HuH-7 (cell line): ENCODE results near the gene KCNH1.

ENCODE experiments used
- DNase-seq: peaks from one replicate; pipeline ENCODE4 v3.0.0; 2011; ENCODE audit warnings: low spot score

The KCNH1 gene

DNA sequence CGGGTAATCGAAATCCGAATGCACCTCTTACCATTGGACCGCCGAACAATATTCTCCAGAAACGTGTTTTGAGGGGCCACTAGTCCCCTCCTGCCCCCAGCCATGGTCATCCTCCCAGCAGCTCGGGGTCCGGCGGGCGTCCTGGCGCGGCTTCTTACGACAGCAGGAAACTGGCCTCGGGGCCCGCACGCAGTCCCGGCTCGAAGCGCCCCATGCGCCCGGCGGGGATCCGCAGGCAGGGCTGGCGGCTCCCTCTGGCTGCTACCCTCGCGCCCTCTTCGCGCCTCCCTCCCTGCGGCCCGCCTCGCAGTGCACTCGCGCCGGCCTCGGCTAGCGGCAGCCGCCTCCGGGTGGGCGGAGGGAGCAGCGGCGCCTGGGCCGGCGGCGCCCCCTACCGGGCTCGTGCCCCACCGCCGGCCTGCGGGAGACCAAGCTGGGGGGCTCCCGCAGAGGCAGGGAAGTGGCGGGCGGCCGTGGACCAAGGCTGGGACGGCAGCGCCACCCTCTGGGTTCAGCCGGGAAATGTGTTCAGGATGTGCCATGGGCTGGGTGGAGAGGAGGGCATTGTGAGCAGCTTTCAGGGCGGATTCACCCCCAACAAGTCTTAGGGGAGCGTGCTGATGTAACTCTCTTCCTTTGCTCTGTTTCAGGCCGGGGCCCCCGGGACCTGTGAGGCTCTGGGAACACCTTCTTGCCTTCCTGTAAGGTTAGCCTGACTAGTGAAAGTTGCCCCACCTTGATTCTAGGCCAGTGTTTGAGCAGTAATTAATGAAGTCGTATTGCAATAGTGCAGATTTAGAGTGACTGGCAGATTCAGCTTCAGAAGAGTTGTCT lies at the start of gene KCNH1:
Gene KCNH1 (minus strand): TSS at position 313 of the 834 bp plus-strand sequence. CDS start 203 bp downstream, at position 110.
- DNase-seq, result peak; percentile 85

- DNase-seq, result no peak
Measured at GRCh38 chr1:211182746-211183145, 48.8 kb upstream of the KCNH1 start.

DNA sequence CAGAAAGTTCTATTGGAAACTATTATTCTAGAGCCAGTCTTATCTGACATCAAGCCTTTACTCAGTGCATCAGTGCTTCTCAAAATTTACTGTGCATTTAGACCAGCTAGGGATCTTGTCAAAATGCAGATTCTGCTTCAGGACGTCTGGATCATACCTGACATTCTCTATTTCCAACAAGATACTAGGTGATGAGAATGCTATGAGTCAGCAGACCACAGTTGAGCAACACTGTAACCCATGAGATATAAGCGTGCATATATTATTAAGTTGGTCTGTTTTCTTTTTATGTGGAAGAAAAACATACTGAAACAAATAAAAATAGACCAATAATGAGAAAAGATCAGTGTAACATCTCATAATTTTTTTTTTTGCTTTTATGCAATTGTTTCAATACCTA lies 40.4 kb upstream of the KCNH1 start:
- DNase-seq, result no peak

DNA sequence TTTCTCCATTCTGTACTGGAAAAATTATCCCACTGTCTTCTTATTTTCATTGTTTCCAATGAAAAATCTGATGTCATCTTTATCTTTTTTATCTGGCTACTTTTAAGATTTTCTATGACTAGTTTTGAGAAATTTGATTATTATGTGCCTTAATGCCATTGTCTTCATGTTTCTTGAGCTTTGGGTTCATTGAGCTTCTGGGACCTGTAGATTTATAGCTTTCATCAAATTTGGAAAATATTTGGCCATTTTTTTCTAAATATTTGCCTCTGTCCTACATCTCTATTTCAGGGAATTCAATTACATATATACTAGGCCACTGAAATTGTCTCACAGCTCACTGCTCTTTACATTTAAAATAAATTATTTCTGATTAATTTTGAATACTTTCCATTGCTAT lies 38.7 kb upstream of the KCNH1 start:
- no peak for DNase-seq

DNA sequence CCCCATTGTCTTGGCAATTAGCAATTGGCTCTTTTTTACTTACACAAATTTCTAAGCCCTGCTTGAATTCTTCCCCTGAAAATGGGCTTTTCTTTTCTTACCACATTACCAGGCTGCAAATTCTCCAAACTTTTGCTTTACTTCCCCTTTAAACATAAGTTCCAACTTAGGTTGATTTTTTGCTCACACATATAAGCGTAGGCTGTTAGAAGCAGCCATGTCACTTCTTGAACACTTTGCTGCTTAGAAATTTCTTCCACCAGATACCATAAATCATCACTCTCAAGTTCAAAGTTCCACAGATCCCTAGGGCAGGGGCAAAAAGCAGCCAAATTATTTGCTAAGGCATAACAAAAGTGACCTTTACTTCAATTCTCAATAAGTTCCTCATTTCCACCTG lies 35.4 kb upstream of the KCNH1 start:
- DNase-seq, result no peak

DNA sequence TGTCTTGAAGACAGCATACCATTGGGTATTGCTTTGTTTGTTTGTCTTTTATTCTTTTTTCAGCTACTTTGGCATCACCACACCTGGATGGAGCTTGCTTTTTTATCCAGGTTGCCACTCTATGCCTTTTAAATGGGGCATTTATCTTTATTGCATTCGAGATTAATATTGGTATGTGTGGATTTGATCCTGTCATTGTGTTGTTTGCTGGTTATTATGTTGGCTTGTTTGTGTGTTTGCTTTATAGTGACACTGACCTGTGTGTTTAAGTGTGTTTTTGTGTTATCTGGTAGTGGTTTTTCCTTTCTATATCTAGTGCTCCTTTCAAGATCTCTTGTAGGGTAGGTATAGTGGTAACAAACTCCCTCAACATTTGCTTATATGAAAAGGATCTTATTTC lies 24.9 kb upstream of the KCNH1 start:
- no peak for DNase-seq

DNA sequence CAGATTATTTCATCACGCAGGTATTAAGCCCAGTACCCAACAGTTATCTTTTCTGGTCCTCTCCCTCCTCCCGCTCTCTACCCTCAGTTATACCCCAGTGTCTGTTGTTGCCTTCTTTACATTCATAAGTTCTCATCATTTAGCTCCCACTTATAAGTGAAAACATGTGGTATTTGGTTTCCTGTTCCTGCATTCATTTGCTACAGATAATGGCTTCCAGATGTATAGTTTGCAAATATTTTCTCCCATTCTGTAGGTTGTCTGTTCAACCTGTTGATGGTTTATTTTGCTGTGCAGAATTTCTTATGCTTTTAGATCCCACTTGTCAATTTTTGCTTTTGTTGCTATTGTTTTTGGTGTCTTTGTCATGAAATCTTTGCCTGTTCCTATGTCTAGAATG lies 21.1 kb upstream of the KCNH1 start:
- no peak for DNase-seq

DNA sequence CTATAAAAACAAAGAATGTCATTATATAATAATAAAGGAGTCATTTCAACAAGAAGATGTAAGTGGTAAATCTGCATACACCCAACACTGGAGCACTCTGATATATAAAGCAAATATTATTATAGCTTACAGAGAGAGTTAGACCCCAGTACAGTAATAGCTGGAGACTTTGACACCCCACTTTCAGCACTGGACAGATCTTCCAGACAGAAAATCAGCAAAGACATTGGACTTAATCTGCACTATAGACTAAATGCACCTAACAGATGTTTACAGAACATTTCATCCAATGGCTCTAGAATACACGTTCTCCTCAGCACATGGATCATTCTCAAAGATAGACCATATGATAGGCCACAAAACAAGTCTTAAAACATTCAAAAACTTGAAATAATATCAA lies 20.0 kb upstream of the KCNH1 start:
- DNase-seq, result no peak

- no peak for DNase-seq
Measured at GRCh38 chr1:211148366-211148765, 14.4 kb upstream of the KCNH1 start.

DNA sequence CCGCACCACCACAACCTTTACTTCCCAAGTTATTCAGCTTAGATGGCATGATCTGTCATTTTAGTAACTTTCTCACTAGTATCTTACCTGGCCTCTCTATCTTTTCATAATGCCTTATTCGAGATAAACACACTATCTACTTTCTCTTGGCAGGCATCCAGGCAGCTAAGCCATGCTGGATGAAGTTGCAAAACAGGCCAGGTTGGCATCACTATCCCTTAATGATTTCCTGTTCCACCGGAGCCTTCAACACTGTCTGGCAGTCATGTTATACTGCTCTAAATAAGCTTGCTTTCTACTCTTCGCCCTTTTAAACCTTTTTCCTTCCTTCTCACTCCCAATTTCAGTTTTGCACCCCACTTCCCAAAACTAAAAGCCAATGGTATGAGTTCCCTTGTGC lies 12.0 kb upstream of the KCNH1 start:
- no peak for DNase-seq

DNA sequence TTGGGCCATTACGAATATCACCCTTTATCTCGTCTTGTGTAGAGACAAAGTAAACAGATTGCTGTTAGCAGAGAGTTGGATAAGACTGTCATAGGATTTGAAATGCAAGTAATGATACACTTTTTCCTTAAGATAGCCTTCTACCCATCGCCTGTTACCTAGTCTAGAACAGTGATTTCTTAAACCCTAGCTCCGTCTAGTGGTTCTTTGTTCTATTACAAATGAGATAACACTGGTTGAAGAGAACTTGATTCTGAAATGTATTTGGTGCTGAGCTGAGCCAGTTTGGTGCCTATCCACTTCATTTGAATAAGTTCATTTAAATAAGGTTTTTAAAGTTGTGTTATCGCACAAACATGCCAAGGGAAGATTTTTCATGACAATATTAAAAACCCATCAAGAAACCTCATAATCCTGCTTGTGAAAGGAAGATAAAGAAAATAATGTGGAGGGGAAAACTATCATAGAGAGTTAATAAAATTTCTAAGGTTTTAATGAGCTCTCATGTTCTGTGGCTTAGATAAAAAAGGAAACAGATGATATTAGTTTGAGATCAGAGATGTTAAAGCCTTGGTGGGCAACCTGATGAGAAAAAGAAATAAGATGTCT lies 1.5 kb upstream of the KCNH1 start:
- peak; percentile 32 for DNase-seq

DNA sequence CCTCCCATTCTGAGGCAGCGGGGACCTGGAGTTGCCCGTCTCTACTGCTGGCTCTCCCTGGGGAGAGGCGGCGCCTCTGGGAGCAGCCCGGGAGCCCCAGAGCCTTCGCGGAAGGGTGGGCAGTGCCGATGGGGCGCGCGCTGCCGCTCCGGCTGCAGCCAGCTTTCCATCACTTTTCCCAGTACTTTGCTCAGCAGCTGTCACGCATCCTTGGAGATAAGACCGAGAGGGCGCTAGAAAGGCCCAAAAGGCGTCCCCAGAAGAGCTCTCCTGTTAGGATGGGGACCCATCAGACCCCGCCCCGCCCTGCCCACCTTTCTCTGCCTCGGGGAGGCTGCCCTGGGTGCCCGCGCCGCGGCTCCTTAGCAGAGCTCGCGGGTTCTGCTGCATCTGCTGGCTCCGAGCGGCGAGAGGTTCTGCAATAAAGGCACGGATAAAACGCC lies 534 bp downstream of the KCNH1 start:
- DNase-seq, result no peak

GRCh38 chr1:211132721-211133392 lies 1.1 kb downstream of the KCNH1 start:
- DNase-seq, result no peak

DNA sequence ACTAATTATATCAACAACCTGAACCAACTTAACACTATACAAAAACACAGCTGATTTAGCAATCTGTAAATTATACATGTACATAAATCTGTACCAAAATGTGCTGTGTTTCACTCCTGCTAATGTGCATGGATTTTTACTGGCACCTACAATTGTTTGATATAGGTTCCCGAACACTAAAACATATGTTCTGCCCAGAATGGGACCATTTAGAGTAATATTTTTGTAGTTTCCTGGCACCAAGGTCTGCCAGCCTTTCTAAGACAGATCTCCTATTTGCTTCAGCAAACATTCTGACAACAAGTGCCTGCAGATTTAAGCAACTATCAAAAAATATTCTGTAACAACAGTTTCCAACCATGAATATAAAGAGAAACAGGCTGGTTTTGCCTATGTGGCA lies 4.2 kb downstream of the KCNH1 start:
- no peak for DNase-seq

DNA sequence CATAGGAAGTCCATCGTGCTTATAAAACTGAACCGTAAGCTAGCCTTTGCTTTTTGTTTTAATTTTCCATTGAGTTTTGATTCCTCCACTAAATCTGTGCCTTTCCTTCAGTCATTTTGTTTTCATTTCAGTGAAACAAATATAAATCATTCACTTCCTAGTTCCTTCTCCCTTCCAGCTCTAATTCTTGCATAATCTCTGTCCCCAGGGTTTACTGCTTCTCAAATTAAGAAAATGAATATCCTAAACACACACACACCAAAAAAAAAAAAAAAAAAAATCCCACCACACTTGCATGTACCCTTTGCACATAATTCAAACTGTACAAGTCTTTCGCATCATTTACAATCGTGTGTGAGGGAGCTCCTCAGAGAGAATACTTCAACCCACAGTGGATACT lies 6.8 kb downstream of the KCNH1 start:
- no peak for DNase-seq

- DNase-seq, result no peak
Measured at GRCh38 chr1:211126622-211127021, 7.3 kb downstream of the KCNH1 start.

DNA sequence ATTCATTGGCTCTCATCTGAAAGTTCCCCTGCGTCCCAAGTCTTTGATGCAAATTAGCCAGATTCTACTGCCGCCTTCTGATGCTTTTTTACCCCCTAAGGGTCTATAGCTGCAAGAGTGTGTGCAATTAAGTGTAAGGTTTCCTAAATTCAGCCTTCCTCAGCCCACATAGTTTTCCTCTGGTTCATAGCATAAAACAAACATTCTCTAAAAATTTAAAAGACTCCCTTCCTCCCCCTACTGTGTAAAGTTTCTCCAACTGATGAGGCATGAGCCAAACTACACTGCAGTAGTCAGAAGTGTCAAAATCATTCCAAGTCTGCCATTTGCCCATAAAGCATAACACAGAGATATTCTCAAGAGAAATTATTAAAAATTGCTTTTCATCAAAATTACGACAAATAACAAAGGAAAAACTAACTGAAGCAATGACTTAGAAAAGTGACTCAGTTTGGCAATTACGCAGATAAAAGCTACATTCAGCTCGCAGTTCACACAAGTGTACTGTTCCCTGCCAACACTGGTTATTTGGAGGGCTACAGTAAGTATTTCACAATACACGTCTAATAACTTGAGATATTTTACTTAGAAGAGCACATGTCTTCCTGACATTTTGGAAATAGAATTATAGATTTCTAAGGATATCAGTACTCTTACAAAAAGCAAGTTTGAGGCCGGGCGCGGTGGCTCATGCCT lies 15.4 kb downstream of the KCNH1 start:
- no peak for DNase-seq

- no peak for DNase-seq
Measured at GRCh38 chr1:211114446-211114845, 19.5 kb downstream of the KCNH1 start.

DNA sequence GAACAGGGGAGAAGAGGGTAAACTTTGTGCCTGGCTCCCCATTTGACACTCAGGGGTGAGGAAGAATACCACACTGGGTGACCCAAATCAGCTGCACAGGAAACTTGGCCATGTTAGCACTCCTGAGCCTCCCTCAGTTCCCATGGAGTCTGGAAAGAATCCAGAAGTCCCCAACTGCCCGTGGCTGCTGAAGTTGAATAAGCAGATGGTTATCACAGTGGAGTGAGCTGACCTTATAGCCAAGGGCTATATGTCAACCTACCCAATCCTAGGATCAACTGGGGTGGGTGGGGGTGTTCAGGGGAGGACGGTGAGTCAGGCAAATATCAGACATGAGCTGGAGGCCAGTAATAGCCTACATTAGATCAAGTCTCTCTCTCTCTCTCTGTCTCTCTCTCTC lies 20.4 kb downstream of the KCNH1 start:
- DNase-seq, result no peak

- no peak for DNase-seq
Measured at GRCh38 chr1:211111351-211111750, 22.6 kb downstream of the KCNH1 start.

DNA sequence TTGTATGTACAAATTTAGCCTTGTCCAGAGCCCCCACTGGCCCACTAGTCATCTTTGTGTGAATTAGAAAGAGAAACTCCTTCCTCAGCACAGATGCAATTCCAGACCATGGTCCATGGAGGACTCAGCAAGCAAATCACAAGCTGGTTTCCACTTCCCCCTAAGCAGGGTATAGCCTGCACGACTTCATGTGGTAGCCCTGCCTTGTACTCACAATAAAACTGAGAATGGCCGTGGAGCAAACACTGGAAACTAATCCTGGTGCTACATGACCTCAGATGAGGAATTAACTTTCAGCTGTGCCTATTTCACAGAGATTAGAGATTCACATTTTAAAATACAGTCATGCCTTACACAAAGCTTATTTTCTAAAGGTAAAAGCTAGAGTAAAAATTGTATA lies 32.5 kb downstream of the KCNH1 start:
- DNase-seq, result no peak

GRCh38 chr1:211099393-211099792 lies 34.6 kb downstream of the KCNH1 start:
- DNase-seq, result no peak

- no peak for DNase-seq
Measured at GRCh38 chr1:211095381-211095780, 38.6 kb downstream of the KCNH1 start.
